Nucleus accumbens (tissue), 56 donors: ENCODE results near the gene MCTP1.
"Not testable (repeated sequence)": the region's sequence is repeated elsewhere in the genome, so short reads cannot be mapped to it uniquely, and the experiment has no call there.

Experiments
- DNase-seq, 56 donors: peaks; one replicate each; lab custom pipeline; 2025; lab: John Stamatoyannopoulos, UW

Gene MCTP1

DNA sequence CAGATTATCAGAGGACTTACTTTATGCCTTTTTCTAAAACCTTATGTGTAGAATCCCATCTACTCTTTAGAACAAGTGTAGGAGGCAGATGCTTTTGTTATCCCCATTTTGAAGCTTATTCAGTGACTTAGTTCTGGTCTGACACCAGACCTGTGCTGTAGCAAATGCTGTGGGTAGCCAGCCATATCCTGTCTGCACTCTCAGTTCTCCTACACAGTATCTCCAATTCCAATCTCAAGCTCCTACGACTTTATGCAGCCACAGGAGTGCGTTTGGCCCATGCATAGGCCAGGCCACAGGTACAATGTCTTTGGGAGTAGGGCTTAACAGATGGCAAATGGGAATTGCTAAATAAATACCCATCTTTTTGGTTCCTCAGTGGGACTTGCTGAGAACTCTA is 292.6 kb downstream of the MCTP1 start:
- no peak for DNase-seq

DNA sequence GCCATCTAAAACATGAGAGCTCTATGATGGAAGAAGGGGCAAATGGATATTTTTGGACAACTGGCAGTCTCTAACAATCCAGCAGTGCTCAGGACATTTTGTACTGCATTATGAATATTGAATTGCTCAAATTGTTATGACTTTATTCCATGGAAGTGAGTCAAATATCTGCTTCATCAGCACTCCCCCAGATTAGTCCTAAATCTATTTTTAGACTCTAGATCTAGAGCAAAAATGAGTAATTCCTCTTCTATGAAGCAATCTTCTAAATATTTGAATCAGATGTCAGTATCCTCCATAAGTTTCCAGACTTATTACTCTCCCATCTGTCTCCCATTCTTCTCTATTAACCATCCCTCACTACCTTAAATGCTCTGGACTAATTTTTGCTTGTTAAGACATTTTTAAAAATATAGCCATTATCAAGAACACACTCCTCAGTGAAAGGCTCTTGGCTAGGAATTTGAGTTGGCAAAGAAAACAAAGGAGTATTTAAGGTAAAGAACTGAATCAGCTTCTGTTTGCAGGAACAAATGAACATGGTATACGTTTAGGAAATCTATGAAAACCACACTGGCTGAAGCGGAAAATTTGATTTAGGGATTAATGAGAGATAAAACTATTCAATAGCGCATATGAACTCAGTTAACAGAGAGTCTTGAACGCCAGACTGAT is 300.9 kb downstream of the MCTP1 start:
- no peak for DNase-seq

DNA sequence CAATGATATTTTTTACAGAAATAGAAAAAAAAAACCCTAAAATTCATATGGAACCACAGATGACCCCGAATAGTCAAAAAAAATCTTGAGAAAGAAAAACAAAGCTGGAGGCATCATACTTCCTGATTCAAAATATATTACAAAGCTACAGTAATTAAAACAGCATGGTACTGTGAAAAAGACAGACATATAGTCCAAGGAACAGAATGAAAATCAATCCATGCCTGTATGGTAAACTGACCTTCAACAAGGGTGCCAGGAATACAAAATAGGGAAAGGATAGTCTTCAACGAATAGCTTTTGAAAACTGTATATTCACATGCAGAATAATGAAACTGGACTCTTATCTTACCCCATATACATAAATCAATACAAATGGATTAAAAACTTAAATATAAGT is 307.5 kb downstream of the MCTP1 start:
- no peak for DNase-seq

DNA sequence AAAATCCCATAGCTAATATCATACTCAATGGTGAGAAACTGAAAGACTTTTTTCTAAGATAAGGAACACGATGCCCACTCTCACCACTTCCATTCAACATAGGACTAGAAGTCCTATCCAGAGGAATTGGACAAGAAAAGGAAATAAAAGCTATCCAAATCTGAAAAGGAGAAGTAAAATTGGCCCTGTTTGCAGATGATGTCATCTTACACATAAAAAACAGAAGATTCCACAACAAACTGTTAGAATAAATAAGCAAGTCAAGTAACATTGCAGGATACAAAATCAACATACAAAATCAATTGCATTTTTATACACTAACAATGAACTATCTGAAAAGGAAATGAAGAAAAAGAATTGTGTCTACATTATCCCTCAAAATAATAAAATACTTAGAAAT is 308.0 kb downstream of the MCTP1 start:
- DNase-seq: no peak

DNA sequence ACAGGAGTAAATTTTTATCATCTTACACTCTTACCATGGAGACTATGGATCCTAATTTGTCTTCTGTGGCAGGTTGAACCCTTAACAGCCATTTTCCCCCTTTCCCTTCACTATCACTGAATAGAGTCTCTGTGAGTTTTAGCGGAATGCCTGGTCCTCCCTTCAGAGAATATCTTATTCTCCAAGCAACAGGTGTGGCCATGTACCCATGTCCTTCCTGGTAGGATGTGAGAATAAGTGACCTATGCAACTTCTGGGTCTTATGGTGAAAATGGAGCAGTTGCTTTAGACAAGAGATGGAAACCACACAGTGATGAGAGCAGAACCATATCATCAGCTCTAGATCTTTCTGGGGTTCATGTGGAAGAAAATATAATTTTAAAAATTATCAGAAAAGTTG is 312.6 kb downstream of the MCTP1 start:
- no peak for DNase-seq

DNA sequence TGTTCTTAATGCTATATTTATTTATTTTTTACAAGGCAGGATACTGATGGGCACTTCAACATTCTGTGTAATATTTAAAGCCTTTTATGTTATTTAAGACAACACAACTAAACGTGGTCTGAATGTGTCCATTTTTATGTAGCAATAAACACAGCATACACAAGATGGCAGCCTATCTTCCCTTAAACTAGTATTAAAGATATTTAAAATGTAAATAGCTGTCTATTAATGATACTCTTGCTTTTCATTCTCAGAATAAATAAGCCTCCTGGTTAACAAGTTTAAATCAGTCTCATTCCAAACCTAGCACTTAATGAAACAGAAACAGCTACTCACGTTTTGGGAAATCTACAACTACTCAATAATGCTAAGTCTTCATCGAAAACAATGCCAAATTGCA is 315.7 kb downstream of the MCTP1 start:
- no peak for DNase-seq

DNA sequence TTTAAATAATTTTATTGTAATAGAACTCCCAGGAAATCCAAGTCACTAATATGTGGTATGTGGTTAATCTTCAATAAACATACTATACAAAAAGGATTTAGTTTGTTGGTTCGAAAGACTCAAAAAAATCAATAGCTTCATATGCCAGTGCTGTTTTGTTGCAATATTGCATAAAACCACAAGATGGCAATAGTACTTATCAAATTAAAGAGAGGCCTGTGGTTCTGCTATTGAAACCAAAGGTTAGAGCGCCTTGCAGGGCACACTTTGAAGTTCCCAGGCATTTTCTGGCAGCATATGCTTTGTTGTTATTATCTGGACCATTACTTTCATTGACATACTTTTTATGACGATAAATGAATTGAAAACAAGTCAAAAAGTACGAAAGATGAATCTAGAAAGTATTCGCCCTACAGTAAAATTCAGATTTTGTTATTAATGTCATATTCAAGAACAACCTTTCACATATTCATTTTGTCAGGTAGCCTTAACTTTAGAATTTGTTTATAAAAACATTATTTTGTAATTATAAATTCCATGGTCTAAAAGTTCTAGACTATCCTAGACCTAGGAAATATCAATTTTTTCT is 316.3 kb downstream of the MCTP1 start:
- DNase-seq: peak in 4 of 56 donors; percentile 1 to 10 (median 6)

DNA sequence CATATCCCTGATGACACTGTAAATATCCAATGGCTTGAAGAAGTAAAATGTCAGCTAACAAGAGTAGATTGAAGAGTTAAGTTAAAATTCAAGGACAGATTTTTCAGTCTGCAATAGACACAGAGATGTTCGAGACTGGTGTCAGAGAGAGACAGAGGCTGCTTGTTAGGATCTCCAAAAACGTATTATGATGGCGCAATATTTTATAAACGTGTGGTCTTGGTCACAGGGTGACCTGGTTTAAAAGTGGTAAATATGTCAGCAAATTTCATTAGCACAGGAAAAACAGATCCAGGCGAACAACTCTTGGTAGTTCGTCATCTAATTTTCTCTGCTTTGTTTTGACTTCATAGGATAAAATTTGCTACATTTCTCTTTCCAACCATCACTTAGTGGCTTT is 317.4 kb downstream of the MCTP1 start:
- no peak for DNase-seq

DNA sequence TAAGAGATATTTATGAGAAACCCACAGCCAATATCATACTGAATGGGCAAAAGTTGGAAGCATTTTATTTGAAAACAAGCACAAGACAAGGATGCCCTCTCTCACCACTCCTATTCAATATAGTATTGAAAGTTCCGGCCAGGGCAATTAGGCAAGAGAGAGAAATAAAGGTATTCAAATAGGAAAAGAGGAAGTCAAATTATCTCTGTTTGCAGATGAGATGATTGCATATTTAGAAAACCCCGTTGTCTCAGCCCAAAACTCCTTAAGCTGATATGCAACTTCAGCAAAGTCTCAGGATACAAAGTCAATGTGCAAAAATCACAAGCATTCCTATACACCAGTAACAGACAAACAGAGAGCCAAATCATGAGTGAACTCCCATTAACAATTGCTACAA is 325.6 kb downstream of the MCTP1 start:
- DNase-seq: not testable (repeated sequence)

DNA sequence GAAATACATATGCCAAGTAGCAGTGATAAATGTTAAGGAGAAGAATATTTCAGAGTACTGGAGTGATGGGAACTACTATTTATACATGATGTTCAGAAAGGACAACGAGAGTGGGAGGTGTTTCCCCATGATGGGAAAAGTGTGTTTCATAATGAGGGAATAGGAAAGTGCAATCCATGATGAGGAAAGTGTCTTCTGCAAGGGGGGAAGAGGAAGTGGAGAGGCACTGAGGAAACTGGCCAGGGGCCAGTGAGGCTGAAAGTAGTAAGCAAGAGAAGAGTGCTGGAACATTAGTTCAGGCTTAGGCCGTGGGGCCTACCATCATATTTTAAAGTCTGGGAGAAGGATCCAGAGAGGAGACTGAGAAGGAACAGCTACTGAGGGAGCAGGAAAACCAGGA is 339.2 kb downstream of the MCTP1 start:
- no peak for DNase-seq

DNA sequence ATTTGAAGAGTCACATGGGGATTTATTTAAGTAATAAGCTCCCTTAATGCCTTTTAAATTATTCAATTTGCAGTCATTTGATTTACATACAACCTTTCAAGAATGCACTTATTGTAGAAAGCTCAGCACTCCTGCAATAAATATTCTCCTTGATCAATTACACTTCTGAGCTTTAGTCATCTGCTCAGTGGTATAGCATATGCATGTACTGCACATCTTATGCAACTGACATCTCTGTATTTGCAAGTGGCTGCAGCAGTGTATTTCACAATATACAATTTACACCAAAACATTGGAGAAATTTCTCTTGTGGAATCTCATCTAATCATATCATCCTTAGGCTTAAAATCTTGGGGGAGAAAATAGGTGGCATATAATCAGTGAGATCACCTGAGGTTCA is 340.7 kb downstream of the MCTP1 start:
- DNase-seq: no peak

DNA sequence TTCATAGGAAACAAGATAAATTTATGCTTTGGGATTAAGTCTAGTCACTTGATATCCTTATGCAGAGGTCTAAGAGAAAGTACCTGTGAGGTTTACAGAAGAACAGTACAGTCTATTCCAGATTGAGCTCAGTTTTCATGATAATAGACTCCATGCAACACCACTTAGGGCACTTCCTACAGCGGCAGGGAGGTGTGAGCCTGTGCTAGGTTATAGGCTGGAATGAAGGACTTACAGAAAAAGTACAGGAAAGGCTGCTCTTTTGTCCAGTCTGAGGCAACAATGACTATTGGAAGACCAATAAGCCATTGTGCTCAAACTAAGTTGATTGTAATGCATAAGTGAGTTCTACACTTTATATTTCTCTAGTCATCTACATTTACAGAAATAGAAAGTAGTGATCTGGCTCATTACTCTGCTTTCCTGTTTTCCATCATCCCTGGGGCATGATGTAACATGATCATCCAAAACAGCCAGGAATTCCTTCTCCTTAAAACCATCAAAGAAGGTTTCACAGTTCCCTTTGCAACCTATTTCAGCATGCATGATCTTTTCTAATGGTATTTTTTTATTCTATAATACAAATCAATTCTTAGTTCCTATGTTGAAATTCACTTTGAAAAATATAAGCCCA is 343.7 kb downstream of the MCTP1 start:
- no peak for DNase-seq

DNA sequence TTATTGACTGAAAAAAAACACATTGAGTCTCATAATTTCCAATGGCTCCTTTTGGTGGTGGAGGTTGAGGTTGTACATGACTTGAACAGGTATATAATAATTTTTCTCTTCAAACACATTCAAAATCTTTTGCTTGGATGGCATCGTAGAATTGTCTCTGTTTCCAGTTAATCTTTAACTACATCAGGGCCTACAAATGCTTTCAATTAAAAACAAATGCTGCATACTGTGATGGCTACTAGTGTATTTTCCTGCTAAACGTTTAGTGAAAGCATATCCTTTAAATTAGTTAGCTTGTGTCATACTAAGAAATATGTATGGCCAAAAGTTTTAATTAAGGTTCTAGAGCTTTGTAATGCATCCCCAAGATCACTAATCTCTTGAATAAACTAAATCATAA is 352.6 kb downstream of the MCTP1 start:
- no peak for DNase-seq

DNA sequence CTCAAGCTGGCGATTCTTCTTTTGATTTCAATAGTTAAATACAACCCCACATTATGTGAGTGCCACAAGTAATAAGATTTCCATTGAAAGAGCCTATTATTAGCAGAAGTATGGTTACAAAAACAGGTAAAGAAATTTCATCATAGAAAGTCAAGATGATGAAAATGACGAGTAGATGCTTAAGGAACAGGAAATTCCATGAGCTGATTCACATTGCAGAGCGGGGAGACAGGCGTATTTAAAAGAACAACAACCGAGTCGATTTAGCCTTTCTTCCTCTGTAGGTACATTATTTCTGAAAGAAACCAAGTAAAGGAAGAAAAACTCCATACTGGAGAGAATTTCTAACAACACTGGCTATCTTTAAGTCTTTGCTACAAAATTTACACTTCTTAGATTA is 356.0 kb downstream of the MCTP1 start:
- DNase-seq: no peak

DNA sequence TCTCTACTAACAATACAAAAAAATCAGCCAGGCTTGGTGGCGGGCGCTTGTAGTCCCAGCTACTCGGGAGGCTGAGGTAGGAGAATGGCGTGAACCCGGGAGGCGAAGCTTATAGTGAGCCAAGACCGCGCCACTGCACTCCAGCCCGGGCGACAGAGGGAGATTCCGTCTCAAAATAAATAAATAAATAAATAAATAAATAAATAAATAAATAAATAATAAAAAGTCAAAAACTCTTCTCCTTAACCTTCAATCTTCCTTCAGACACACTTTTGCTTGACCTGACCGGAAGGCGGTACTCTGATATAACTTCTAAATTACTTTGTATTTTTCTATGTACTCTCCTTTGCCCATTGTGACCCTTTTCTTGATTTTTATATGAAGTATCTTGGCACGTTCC is 364.3 kb downstream of the MCTP1 start:
- no peak for DNase-seq

DNA sequence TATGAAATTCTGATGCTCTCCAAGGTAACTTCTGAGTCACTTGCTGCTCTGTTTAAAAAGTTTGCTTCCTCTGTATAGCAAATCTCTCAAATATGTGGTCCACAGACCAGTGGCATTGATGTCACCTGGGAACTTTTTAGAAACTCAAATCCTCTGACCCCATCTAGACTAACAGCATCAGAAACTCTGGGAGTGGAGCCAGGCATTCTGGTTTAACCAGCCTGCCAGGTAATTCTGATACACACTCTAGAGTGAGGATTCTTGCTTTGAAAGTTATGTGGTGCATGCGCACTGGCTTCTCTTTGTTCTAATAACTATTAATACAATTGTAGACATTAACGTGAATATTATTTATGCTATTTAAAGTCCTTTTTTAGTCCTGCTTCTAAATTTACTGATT is 368.3 kb downstream of the MCTP1 start:
- DNase-seq: no peak

DNA sequence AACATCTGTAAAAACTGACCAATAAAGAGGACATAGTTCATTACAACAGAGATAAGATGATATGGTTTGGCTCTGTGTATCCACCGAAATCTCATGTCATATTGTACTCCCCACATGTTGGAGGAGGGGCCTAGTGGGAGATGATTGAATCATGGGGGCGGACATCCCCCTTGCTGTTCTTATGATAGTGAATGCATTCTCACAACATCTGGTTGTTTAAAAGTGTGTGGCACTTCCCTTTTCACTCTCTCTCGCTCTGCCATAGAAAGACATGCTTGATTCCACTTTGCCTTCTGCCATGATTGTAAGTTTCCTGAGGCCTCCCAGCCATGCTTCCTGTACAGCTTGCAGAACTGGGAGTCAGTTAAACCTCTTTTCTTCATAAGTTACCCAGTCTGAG is 373.6 kb downstream of the MCTP1 start:
- DNase-seq: no peak

DNA sequence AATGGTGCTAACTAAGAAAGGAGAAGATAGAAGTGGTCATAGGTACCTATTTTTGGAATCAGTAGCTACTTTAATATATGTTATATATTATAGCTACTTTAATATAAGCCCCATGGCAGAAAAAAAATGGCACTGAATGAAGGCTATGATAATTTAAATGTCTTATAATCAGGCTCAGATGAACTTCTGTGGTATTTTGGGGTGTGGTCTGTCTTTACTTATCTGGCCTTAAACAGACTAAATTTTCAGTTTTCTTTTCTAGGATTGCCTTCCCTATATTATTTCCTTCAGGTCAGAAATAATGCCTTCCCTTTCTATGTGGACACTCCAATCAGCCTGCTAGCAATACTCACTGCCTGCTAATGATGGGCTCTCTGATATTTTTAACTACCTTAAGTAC is 374.2 kb downstream of the MCTP1 start:
- no peak for DNase-seq

DNA sequence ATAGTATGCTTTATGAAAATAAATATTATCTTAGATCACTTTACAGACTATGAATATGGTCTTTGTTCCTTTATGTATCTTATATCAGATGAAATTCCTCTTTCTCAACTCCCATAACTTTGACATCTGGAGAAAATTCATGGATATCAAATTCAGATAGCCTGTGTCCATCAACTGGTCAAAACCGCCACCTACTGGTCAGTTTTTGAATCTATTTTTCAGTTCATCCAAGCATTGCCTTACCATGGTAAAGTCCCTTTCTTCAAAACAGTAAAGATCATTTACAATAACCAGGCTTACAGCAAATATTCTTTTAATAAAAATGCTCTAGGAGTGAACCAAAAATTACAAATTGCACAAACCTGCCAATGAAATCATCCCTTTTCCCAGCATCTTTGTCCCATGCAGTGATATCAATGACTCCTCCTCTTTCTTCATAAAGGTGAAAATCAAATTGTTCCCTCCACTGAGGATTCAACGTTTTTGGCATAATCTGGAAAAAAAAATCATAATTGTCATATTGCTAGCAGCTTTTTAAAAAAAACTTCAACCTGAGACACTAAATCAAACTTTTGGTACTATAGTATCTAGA is 375.9 kb downstream of the MCTP1 start:
- no peak for DNase-seq

DNA sequence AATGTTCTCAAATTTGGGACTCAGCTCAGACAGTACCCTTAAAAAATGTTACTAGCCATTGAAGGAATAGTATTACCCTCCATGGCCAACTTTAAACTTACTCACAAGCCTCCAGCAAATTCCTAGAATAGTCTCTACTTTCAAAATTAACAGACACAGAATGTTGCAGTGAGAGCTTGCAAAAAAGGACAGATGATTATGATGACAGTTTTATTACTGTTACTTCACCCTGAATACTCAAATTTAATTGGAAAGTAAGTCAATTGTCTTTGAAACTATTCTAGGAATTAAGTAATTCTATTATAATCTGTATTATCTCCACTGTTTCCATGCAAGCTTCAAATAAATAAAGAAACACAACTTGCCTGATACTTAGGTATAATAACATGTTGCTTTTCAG is 378.1 kb downstream of the MCTP1 start:
- DNase-seq: no peak

DNA sequence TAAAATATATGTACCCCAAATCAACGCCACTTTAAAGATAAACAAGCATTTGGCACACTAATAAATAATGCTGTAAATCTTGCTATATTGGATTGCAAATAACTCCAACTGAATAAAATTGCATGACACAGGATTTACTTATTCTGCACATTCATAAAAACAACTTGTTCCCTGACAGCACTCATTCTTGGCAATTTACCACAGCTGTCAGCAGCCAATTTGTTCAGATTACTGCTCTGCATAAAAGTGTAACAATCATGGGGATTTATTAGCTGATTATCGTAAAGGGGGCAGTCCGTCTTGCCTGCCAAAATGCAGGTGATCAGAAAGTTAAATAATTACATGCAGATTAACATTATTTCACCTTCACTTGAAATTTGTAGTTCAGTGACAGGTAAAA is 381.2 kb downstream of the MCTP1 start:
- no peak for DNase-seq
